Fibroblast of skin of left biceps (primary cell): Measurements from ENCODE around the gene PLCL1.
A peak's percentile ranks its signal among the peaks of the same experiment; 100 is the strongest.

Experiments
- DNase-seq, 2 experiments: peaks; one replicate each; pipeline ENCODE4 v3.0.0-alpha.2; 2013; ENCODE audit warnings: low read depth in 2 of 2

The PLCL1 gene

GRCh38 chr2:198114064-198114463 is 309.7 kb downstream of the PLCL1 start:
- DNase-seq = no peak

GRCh38 chr2:198115201-198115600 is 310.8 kb downstream of the PLCL1 start:
- DNase-seq = no peak

GRCh38 chr2:198116756-198117155 is 312.4 kb downstream of the PLCL1 start:
- DNase-seq = peak; percentile 40 to 48

GRCh38 chr2:198117406-198118041 is 313.1 kb downstream of the PLCL1 start:
- no peak for DNase-seq

- peak; percentile 23 to 31 for DNase-seq
Measured at GRCh38 chr2:198127627-198128026, 323.2 kb downstream of the PLCL1 start.

GRCh38 chr2:198129609-198130008 is 325.2 kb downstream of the PLCL1 start:
- DNase-seq = no peak

- no peak for DNase-seq
Measured at GRCh38 chr2:198134293-198134955, 330.0 kb downstream of the PLCL1 start.

GRCh38 chr2:198135481-198135934 is 331.1 kb downstream of the PLCL1 start:
- peak in 1 of 2 experiments; percentile 10 for DNase-seq

GRCh38 chr2:198136142-198136541 is 331.7 kb downstream of the PLCL1 start:
- DNase-seq = no peak

GRCh38 chr2:198137733-198138132 is 333.3 kb downstream of the PLCL1 start:
- DNase-seq = no peak

- no peak for DNase-seq
Measured at GRCh38 chr2:198141726-198142125, 337.3 kb downstream of the PLCL1 start.

GRCh38 chr2:198143156-198143555 is 338.8 kb downstream of the PLCL1 start:
- DNase-seq = no peak

- DNase-seq = no peak
Measured at GRCh38 chr2:198143793-198144192, 339.4 kb downstream of the PLCL1 start.

GRCh38 chr2:198144660-198145059 is 340.3 kb downstream of the PLCL1 start:
- DNase-seq = no peak

- DNase-seq = no peak
Measured at GRCh38 chr2:198146346-198146940, 342.1 kb downstream of the PLCL1 start.

- DNase-seq = no peak
Measured at GRCh38 chr2:198157314-198157713, 352.9 kb downstream of the PLCL1 start.

GRCh38 chr2:198161151-198161550 is 356.8 kb downstream of the PLCL1 start:
- no peak for DNase-seq

GRCh38 chr2:198162276-198162675 is 357.9 kb downstream of the PLCL1 start:
- DNase-seq = no peak

- DNase-seq = no peak
Measured at GRCh38 chr2:198164843-198165242, 360.4 kb downstream of the PLCL1 start.

GRCh38 chr2:198165289-198165688 is 360.9 kb downstream of the PLCL1 start:
- no peak for DNase-seq

- no peak for DNase-seq
Measured at GRCh38 chr2:198167346-198167745, 363.0 kb downstream of the PLCL1 start.

GRCh38 chr2:198168651-198169050 is 364.3 kb downstream of the PLCL1 start:
- no peak for DNase-seq

GRCh38 chr2:198173242-198173641 is 368.8 kb downstream of the PLCL1 start:
- no peak for DNase-seq
